HG02840 (cell line): Measurements from ENCODE around the gene SNCA.

Source experiments
- ATAC-seq: cut with Tn5 transposase; IDR thresholded peaks from one replicate; pipeline ENCODE4 v1.9.1; 2021; ENCODE audit warnings: mild to moderate bottlenecking, moderate library complexity, moderate number of reproducible peaks; ENCODE audit not compliant: unreplicated experiment, low FRiP score

Gene SNCA

GRCh38 chr4:89836897-89837384 lies at the start of gene SNCA:
TSS of gene SNCA (minus strand) at chr4:89837161. CDS start at chr4:89835667, 1,494 bp downstream.
- no peak for ATAC-seq

DNA sequence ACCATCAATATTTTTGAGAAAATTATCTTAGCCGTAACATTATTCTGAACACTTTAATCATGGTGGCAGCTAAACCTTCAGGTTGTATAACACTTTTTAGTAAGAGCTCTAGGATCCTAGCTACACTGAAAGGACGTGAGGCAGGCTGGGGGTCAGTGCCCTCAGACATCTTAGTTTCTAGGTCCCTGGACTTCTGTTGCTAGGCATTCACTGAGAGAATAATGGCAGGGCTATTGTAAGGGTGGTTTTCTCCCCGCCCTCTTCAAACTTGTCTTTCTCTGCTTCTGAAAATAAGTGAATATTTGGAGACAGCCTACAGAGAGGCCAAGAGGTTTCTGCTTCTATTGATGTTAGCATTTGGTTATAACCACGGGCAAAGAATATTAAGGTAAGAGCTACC lies 42.3 kb upstream of the SNCA start:
- ATAC-seq: no peak

GRCh38 chr4:89878611-89879010 lies 41.6 kb upstream of the SNCA start:
- ATAC-seq: no peak

DNA sequence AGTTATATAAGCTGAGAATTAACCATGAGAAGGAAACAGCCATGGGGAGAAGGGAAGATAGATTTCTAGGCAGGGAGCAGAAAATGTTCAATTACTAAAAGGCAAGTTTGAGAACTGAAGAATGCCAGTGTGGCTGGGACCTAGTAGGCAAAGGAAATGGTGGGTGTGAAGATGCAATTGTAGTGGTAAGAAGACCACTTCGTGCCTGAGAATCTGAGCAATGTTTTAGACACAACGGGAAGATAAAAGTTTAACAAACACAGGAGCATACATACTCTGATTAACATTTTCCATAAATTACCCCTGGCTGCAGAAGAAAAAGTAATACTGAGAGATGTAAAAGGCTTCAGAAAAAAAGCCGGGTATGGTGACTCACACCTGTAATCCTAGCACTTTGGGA lies 39.6 kb upstream of the SNCA start:
- ATAC-seq: no peak

- ATAC-seq: no peak
These were observed 34.2 kb upstream of the SNCA start for GRCh38 chr4:89871211-89871610.

GRCh38 chr4:89868999-89869589 lies 32.1 kb upstream of the SNCA start:
- ATAC-seq: no peak

GRCh38 chr4:89868276-89868675 lies 31.3 kb upstream of the SNCA start:
- no peak for ATAC-seq

GRCh38 chr4:89863533-89863932 lies 26.6 kb upstream of the SNCA start:
- ATAC-seq: no peak

DNA sequence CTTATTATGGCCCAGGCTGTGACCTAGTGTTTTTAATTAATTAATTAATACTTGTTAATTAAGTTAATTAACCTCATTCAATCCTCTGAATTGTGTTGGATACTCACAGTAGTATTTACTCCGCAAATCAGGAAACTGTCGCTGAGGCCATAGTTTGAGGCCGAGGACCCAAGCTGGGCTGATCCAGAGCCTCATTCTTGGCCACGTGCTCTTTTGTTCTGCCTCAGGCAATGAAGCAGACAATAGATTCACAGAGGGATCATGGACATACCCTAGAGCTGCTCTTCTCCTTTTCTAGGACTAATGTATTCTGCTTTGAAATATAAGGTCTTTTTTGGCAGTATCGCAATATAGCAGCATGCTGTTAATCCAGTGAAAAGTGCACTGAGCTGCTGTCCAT lies 24.0 kb upstream of the SNCA start:
- ATAC-seq: no peak

- no peak for ATAC-seq
These were observed 18.3 kb upstream of the SNCA start for GRCh38 chr4:89855236-89855635.

GRCh38 chr4:89847571-89848325 lies 10.8 kb upstream of the SNCA start:
- ATAC-seq: no peak

GRCh38 chr4:89839558-89839957 lies 2.6 kb upstream of the SNCA start:
- no peak for ATAC-seq

DNA sequence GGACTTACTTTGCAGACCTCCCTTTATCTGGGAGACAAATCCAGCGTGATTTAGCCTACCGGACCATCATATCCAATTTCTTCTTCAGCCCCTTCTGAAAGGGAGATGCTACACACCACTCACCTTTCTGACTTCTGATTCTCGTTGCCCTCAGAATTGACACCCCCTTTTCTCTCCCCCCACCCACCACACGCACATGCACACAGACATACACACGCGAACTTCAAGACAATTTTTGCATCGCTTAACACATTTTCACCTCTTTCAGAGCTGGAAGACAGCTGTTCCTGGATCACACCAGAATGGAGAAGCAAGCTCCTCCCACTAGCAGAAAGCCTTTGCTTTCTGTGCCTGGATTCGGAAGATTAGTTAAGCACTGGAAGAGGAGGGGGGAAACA lies 1.0 kb upstream of the SNCA start:
- no peak for ATAC-seq

DNA sequence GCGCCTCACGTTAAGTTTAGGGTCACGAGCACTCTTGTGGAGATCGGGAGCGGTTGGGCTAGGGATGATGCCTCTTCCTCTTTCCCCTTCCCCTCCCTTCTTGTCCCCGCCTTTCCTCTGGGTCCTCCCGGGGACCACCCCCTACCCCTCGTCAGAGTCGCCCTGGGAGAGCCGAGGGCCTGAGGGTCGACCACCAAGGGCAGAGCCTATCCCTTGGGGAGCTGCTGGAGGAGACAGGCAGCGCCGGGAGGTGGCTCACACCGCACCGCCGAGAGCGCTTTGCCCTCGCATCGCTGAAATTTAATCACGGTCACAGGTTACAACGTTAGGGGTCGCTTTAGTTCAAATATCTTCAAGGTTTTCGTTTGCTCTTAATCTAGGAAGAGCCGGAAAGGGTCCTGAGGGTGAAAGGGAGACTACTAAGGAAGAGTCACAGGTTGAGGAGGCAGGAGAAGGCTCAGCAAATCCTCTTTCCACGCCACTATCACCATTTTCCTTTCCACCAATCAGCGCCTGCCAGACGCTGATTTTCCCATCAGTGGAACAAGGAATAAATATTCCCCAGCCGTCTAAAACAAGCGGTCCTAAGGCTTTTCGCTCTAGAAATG lies 528 bp upstream of the SNCA start:
- ATAC-seq: no peak

DNA sequence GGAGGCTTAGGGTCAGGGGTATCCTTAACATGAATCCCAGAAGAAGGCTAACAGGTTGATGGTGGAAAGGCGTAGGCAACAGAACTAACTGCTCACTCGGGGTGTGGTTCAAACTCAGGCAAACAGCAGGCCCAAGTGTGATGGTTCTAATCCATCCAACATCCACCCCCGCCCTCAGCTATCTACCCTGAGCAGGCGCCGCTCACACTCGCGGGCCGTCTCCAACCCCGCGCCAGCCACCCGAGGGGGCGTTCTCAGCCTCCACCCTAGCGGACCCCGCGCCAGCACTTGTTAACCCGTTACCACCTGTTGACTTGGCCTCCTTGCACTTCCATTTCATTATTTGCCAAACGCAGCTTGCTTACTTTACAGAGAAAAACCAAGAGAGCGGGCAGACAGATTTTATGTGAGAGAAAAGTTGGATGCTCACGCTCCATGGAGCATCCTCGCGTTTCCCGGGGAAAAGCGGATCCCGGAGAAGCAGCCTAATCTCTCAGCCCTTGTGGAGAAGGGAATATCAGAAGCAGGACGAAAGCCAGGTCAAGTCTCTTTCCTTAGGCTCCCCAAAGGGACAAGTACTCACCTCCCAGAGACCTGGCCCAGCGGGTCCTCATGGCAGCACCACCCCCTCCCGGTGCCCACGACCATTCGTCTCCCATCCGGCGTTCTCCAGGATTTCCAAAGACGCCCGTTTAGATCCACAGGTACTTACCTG lies 773 bp downstream of the SNCA start:
- ATAC-seq: no peak

- no peak for ATAC-seq
These were observed 1.5 kb downstream of the SNCA start for GRCh38 chr4:89835413-89835812.

DNA sequence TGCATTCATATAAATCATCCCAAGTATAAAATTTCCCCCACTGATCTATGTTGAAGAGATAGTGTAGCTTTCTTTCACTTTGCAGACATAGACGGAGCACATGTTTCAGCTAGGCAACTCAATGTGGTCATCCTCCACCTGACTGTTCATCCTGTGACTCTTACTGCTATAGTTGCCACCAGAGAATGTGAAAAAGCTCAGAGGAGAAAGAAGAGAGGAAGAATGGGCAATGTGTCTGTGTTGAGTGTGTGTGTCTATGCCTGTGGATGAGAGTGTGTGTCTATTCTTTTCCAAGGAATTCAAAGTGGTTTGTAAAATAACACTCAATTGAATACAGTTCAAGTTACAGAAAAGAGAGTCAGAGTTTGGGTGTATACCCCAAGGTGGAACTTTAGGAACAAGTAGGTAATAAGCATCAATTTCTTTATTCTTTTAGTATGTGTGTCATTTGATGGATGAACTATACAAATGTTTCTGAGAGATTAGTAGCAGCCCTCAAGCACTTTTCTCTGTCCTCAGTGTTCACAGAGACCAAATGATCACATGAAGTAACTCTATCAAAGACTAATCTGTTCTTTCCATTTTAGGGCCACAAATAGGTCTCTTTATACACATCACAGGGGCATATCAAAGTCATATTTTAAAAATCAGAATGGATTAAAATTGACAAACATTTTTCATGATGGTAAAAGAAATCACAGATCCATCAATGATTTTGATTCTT lies 2.3 kb downstream of the SNCA start:
- no peak for ATAC-seq

GRCh38 chr4:89829470-89830138 lies 7.4 kb downstream of the SNCA start:
- ATAC-seq: peak; percentile 61

DNA sequence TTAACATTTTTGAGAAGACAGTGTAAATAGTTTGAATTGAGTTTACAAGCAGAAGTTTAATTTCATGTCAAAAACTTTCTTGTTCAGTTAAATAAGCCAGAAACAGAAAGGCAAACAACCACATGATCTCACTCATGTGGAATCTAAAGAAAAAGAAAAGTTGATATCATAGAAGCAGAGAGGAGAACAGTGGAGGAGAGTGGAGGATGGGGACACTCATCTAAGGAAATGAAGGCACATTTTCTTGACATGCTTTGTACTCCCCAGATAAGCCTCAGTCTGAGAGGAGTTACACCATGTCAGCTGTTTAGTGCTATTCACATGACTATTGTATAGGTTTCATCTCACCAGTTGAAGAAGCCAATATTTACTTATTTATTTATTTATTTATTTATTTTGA lies 13.5 kb downstream of the SNCA start:
- no peak for ATAC-seq

DNA sequence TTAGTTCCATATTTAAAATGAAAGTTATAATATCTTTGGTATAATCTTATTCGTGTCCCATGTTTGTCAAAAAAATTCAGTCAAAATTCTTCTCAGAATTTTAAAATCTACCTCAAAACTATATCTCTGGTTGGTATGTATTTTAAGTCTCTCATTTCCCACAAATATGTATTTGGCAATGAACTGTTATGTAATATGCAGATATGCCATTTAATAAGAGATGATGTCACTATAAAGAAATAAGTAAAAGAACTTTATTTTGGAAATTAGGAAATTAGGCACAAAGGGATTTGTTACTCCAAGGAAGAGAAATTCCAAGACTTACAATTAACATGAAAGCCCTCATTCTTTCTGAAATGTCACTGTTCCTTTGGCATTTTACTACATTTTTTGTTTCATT lies 15.3 kb downstream of the SNCA start:
- ATAC-seq: no peak
